ENCODE data around the gene FCGR3B.
"Not testable (repeated sequence)": the region's sequence is repeated elsewhere in the genome, so short reads cannot be mapped to it uniquely, and the experiment has no call there.

DNA sequence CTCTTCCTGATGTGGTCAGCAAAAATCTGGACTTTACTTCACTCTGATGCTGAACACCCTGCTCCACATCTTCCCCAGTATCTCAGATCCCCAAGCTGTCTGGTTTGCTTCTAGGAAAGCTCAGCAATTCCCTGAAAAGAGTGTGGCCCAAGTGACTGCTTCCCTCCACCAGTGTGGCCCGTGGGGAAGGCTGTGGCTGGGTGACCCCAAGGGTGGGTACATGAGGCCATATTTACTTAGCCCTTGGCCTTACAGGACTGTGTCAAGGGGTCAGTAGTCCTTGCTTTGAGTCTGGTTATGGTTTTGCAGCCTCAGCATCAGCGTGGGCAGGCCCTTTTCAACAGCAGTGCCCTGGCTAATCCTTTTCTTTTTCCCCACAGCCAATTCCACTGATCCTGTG is 35.8 kb downstream of the FCGR3B start:
- TF ChIP-seq, protein P1, sequence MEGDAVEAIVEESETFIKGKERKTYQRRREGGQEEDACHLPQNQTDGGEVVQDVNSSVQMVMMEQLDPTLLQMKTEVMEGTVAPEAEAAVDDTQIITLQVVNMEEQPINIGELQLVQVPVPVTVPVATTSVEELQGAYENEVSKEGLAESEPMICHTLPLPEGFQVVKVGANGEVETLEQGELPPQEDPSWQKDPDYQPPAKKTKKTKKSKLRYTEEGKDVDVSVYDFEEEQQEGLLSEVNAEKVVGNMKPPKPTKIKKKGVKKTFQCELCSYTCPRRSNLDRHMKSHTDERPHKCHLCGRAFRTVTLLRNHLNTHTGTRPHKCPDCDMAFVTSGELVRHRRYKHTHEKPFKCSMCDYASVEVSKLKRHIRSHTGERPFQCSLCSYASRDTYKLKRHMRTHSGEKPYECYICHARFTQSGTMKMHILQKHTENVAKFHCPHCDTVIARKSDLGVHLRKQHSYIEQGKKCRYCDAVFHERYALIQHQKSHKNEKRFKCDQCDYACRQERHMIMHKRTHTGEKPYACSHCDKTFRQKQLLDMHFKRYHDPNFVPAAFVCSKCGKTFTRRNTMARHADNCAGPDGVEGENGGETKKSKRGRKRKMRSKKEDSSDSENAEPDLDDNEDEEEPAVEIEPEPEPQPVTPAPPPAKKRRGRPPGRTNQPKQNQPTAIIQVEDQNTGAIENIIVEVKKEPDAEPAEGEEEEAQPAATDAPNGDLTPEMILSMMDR (IDR thresholded peaks at IDR 0.05): not testable (repeated sequence)
- TF ChIP-seq POLR2AphosphoS5, EP300 (IDR thresholded peaks at IDR 0.05): not testable (repeated sequence)

Measured in gastroesophageal sphincter (tissue), 3 donors.